ENCODE data around the gene FOSB.
"Not testable (repeated sequence)": the region's sequence is repeated elsewhere in the genome, so short reads cannot be mapped to it uniquely, and the experiment has no call there.

The FOSB gene

DNA sequence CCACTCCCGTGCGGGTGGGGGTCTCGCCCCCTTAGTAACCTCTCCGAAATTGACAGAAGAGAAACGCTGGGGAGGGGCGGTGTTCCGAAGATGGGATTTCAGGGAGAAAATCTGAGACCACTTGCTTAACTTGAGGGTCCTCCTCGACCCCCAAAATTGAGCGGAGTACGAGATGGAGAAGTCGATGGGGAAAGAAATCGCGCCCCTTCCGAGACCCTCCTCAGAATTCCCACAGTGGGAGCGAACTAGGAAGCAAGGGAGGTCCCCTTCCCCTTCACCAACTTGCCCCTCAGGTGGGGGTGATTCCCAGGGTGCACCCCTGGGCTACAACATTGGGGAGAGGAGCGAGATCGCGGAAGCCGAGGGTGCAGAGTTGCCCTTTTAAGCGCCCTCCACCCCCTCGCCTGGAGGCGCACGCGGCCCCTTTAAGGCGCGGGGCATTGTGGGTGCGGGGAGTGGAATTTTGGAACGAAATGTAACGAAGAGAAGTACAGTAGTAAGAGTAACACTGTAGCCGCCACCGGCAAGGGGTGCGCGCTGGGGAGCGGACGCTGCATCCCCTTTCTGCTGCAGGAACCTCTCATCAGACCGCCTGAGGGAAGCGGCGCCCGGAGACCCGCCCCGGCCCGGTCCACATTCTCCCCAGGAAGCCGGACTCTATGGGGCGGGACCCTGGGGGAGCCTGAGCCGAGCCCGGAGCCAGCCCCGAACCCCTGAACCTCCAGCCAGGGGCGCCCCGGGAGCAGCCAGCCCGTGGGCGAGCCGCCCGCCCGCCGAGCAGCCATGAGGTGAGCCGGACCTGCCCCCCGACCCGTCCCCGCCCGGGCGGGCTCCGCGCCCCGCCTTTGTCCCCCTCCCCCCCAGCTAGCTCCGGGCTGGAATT, 39.4 kb downstream of the FOSB start, which contains the start of gene VASP:
TSS of gene VASP (plus strand) at position 491 of the 883 bp plus-strand sequence. CDS start at position 784, 293 bp downstream.
- DNase-seq, result peak; percentile 22

DNA sequence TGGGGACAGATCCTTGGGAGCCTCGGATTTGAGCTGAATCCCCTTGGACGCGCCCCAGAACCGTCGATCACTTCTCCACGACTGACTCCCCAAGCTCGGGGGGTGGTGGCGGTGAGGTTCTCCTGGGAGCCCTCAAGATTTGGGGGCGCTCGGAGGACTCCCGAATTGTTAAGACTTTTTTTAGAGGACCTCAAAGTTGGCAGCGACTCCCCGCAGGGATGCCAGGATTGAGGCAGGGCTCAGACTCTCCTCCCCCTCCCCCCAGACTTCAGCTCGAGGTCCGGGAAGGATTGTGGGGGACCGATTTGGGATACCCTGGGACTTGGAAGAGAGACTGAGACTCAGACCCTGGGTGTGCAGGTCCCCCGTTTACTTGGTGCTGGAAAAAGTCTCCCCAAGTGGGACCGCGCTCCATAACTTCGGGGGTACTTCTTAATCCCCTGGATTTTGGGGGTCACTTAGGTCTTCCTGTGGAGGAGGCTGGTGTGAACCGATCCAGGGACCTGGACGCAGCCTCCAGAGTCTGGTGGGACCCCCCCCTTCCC, 40.1 kb downstream of the FOSB start:
- no peak for DNase-seq

DNA sequence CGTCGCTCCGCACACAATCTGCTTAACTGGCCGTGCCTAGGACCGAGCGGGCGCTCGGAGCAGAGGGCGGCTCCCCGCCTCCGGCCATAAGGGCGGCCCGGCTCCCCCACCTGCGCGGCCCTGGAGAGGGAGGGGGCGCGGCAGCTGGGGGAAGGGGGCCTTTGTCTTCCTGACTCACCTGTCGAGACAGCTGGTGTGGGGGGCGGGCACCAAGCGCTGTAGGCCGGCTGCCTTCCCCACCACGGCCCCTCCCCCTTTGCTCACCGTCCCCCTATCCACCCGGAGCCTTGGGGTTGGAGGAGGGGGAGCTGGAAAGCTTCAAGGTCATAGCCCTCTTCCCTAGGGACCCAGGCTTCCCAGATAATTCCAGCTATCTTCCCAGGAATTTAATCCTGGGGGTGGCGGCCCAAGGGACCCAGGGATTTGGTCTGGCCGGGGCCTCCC, 40.6 kb downstream of the FOSB start:
- no peak for DNase-seq

DNA sequence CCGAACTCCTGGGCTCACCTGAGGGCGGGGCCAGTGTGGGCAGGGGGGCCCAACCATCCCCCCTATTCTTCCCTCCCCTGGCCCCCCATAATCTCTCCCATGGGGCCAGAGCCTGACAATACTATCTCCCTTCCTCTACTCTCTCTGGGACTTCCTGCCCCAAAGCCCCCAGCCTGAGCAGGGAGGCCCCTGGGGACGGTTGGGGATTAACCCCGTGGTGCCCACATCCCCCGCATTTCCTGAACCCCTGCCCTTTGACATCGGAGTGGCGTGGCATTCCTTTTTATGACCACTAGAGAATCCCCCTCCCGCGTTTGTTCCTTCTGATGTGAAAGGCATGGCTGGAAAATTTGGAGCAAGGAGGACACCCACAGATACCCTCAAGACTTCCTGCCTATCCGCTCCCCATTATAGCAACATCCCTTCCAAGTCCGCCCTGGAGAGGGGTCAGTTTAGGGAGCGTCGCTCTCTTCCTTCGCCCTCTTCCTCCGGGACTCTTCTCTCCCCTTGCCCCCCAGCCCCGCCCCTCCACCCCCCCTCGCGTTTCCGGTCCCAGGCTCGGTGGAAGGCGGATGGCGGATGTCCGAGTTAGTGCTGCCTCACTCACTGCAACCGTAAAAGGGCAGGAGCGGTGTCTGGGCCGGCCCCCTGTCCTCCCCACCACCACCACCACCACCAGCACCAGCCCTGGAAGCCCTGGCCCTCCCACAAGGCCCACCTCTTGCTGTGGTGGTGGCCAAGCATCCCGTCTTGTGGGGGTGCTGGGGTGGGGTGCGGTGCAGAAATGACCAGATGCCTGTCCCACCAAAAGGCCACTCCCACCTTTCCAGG, 41.3 kb downstream of the FOSB start:
- DNase-seq, result no peak

DNA sequence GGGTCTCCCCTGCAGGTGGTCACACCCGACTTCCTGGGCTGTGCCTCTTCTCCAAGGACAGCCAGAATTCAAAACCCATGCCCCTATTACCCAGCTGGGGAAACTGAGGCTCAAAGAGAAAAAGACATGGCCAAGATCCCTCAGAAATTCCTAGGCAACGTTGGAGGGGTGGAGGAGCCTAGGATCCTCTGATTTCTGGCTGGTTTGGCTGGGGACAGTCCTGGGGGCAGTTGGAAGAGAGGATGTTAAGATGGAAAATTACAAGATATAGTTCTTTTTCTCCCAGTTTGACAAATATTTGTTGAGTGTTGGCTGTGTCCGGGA, 41.9 kb downstream of the FOSB start:
- DNase-seq, result no peak

DNA sequence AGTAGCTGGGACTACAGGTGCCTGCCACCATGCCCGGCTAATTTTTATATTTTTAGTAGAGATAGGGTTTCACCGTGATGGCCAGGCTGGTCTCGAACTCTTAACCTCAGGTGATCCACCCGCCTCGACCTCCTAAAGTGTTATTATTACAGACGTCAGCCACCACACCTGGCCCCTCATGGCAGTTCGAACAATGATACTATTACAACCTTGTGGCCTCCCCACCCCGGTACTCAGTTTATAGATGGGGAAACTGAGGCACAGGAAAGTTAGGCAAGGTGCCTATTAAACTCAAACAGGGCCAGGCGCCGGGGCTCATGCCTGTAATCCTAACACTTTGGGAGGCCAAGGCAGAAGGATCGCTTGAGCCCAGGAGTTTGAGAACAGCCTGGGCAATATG, 42.6 kb downstream of the FOSB start:
- not testable (repeated sequence) for DNase-seq

DNA sequence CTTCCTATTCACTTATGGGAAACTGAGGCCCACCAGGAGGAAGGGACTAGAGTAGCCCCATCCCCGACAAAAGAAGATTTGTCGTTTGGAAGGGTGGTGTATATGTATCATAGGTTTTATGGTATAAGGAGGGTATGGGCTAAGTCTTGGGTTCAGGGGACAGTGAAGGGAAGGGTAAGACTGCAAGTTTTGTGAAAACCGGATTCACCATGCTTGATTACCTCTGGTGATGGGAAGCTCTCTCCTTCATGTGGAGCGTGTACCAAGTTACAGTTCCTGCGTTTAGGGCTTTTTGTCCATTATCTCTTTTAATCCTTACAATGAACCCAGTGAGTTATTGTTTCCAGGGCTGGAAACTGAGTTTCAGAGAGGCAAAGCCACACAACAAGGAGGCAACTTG, 43.3 kb downstream of the FOSB start:
- DNase-seq, result no peak

DNA sequence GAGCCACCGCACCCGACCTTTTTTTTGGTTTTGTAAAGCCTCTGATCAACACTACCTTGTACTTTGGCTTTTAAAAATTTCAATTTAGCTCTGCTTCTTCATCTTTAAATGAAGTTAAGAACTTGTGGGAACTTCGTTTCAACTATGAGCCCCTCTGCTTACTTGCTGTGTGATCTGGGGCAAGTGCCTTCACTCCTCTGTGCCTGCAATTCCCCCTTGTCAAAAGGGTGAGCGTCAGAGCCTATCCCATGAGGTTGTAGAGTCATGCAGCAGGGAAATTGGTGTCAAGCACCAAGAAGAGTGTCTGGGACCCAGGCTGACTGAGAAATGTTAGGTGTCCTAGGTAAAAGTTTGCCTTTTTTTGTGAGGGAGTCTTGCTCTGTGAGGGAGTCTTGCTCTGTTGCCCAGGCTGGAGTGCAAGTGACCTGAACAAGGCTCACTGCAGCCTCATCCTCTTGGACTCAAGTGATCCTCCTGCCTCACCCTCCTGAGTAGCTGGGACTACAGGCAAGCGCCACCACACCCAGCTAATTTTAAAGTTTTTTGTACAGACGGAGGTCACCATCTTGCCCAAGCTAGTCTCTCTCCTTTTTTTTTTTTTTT, 45.2 kb downstream of the FOSB start:
- DNase-seq, result no peak

DNA sequence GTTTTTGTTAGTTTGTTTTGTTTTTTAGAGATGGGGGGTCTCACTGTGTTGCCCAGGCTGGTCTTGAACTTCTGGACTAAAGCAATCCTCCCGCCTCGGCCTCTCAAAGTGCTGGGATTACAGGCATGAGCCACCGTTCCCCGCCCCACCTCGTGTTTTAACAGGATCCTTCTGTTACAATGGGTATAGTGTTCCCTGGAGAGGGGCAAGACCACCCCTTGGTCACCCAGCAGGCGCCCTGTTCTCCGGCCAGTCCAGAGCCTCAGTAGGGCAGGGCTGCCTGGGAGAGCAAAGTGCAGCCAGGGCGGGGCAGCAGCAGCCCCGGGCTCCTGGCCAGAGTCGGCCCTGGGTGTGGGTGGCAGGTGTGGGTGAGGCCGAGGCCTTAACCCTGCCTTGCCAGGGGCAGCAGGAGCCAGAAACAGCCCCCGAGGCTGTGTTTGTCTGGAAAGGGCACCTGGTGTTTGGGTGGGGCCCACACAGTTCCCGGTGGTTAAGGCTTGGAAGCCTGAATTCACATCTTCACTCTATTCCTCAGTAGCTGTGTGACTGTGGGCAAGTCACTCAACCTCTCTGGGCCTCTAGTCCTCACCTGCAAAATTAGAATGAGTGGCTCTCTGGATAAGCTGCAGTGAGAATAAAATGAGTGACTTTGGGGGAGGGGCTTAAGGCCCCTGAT, 46.7 kb downstream of the FOSB start:
- DNase-seq, result no peak

DNA sequence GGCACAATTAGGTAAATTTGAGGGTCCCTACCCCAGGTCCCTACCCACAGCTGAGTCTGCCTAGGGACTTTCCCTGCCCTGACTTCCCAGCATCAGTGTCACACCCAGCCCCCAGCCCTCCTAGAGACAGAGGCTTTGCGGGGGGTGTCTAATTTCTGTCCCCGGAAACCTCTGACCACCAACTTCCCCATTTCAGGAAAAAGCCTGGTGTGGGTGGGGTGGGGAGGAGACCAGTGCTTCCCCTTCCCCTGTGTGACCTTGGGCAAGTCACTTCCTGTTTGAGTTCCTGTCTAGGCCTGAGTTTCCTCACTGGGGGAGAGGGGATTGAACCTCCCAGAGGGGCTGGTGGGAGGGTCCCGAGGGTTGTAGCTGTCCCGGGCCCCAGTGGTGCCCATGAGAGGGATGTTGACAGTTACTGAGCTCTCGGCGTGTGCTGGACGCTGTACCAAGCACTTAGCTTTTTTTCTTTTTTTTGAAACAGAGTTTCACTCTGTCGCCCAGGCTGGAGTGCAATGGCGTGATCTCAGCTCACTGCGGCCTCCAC, 47.4 kb downstream of the FOSB start:
- no peak for DNase-seq

DNA sequence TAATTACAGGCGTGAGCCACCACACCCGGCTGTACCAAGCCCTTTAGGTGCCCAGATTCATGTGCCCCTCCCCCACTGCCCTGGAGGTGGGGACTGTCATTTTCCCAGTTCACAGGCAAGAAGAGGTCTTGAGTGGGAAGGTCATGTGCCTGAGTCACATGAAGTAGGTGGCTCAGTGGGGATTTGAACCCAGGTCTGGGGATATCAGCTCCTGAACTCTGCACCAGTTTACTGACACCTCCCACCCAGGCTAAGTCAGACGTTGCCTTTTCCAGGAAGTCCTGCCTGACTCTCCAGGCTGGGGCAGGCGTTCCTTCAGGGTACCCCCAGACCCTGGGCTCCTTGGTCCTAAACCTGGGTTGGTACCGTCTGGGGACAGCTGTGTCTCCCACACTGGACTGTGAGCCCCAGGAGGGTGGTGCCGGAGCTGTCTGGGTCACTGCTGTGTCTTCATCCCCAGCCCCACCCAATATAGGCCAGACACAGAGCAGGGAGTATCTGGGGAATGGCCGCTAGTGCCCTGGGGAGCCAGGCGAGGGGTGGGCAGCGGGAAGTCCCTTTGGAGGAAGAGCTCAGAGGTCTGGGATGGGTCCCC, 48.1 kb downstream of the FOSB start:
- DNase-seq, result no peak

DNA sequence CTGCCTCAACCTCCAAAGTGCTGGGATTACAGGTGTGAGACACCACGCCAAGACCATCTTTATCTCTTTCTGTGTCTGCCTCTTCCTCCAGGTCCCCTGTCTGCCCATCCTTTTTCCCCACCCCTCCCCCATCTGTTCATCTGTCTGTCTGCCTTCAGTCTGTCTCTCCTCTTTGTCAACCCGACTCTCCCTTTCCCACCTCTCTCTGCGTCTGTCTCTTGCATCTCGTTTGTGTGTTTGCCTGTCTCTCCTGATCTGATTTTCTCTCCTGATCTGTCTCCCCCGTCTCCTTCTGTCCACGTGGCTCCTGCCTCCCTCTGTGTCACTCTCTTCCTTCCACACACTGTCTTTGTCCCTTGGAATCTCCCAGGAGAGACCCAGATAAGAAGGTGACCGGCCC, 49.4 kb downstream of the FOSB start:
- no peak for DNase-seq

DNA sequence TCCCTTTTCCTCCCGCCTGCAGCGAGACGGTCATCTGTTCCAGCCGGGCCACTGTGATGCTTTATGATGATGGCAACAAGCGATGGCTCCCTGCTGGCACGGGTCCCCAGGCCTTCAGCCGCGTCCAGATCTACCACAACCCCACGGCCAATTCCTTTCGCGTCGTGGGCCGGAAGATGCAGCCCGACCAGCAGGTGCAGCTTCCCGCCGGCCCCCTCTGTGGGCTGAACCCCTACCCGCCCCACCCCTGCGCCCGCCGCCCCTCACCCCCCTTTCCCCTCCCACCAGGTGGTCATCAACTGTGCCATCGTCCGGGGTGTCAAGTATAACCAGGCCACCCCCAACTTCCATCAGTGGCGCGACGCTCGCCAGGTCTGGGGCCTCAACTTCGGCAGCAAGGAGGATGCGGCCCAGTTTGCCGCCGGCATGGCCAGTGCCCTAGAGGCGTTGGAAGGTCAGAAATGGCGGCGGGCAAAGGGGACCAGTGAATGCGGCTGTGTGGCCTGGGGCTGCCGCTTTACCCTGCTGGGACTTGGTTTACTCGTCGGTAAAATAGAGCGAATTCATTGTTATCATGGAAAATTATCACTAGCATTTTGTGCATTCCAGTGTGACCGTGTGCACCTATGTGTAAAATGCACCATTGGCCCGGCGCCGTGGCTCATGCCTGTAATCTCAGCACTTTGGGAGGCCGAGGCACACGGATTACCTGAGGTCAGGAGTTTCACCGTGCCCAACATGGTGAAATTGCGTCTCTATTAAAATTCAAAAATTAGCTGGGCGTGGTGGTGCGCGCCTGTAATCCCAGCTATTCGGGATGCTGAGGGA, 50.1 kb downstream of the FOSB start:
- DNase-seq, result no peak

DNA sequence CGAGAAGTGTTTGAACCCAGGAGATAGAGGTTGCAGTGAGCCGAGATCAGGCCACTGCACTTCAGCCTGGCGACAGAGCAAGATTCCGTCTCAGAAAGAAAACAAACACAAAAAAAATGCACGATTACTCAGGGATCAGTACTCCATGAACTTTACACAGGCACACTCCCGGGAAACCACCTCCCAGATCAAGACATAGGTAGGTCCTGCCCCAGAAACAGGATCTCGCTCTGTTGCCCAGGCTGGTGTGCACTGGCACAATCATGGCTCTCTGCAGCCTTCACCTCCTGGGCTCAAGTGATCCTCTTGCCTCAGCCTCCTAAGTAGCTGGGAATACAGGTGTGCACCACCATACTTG, 50.7 kb downstream of the FOSB start:
- no peak for DNase-seq

DNA sequence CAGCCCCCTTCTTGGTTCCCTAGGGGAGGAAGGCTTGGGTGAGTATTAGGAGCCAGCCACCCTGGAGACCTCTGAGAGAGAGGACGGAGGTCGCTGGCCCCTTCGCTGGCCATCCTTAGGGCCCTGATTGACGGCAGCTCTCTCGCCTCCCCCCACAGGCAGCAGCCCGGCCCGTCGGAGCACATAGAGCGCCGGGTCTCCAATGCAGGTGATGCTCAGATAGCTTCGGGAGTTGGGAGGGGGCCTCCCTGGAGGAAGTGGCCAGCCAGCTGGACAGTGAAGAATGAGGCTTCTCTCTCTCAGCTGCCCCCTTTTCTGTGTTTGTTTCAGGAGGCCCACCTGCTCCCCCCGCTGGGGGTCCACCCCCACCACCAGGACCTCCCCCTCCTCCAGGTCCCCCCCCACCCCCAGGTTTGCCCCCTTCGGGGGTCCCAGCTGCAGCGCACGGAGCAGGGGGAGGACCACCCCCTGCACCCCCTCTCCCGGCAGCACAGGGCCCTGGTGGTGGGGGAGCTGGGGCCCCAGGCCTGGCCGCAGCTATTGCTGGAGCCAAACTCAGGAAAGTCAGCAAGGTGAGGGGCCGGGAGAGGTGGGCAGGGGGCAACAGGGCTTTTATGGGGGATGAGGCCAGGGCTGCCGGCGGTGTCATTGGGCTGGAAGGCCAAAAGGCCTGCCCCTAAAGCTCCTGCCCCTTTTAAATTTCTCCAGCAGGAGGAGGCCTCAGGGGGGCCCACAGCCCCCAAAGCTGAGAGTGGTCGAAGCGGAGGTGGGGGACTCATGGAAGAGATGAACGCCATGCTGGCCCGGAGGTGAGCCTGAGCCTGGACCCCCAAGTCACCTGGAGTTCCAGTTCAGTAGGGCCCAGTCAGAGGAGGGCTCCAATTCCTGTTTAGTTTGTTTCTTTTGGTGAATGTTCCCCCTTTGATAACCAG, 54.5 kb downstream of the FOSB start:
- no peak for DNase-seq

DNA sequence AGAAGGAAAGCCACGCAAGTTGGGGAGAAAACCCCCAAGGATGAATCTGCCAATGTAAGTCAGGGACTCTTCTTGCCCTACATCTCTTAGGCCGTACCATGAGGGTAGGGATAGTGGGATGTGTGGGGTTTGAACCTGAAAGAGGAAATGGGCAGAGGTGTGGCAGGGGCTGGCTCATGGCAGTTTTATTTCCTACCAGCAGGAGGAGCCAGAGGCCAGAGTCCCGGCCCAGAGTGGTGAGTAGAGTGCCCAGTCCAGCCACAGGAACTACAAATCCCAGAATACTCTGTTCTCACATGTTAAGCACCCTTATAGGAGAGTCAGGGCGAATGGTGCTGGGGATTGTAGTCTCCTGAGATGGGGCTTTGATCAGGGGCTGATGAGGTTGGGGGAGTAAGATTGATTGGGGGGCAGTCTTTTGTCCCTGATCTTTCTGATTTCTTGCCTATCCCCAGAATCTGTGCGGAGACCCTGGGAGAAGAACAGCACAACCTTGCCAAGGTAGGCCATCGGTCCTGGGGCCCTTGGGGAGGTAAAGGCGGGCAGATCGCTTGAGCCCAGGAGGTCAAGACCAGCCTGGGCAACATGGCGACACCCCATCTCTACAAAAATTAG, 56.0 kb downstream of the FOSB start:
- DNase-seq, result peak; percentile 64

DNA sequence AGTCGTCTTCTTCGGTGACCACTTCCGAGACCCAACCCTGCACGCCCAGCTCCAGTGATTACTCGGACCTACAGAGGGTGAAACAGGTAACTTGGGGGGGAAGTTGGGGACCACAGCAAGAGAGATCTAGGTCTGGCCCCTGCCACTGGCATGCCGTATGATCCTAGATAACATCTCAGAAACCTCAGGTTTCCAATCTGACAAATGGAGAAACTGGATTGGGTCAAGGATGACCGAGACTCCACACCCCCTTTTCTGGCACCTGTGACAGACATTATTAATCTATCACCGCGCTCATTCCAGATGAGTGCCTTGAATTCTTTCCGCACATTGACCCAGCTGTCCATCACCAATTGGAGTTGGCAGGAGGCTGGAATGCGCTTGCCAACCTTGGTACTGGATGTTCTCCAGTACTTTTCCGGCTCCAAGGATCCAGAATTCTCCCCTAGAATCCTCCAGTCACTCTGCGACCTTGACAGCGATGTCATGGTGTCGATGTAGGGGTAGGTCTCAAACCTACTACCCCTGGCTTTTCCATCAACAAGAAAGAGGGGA, 56.9 kb downstream of the FOSB start:
- DNase-seq, result no peak
